ENCODE results near the gene DCD. TPM values are rescaled to one million over a fixed set of nuclear protein-coding genes. Genes with fewer than 3 reads are reported as not detected.

Gene DCD
- total RNA-seq, 2 experiments from 2014 or later: not detected

- ChIA-PET CTCF (interaction anchor here (1.1 kb wide), 1 partner anchor 34 kb away, joined by 3 read pairs; no protein-coding TSS in a partner anchor), POLR2A (no interaction called here)
- Mint-ChIP-seq H3K27me3 (ENCODE audit: low read depth) (peaks cover 31% of the 10 kb centered on the region), H3K4me3 (no peak overlapping the region), H3K36me3 (ENCODE audit: low read depth) (no peaks in the 10 kb centered on the region), H3K4me1 (ENCODE audit: low read depth) (no peaks in the 10 kb centered on the region), H3K9me3 (ENCODE audit: insufficient read depth) (no peaks in the 10 kb centered on the region), H3K27ac (no peak overlapping the region)
- no peak for ATAC-seq
- no peak for DNase-seq
Measured at GRCh38 chr12:54624315-54625279, 23.6 kb downstream of the DCD start.

- no peak overlapping the region for H3K4me3 Mint-ChIP-seq
- POLR2A ChIA-PET: no interaction called here
- H3K9me3 Mint-ChIP-seq (ENCODE audit: insufficient read depth): no peaks in the 10 kb centered on the region
- CTCF ChIA-PET: interaction anchor here (0.8 to 1.4 kb wide), 3 partner anchors 19 to 96 kb away, joined by 3 to 5 read pairs (median 4); no protein-coding TSS in a partner anchor
- no peak for ATAC-seq
- no peaks in the 10 kb centered on the region for H3K36me3 Mint-ChIP-seq (ENCODE audit: low read depth)
- no peak for DNase-seq
- no peak overlapping the region for H3K27ac Mint-ChIP-seq
- no peaks in the 10 kb centered on the region for H3K4me1 Mint-ChIP-seq (ENCODE audit: low read depth)
- peaks cover 46% of the 10 kb centered on the region for H3K27me3 Mint-ChIP-seq (ENCODE audit: low read depth)
Measured at GRCh38 chr12:54622463-54623183, 25.5 kb downstream of the DCD start.

GRCh38 chr12:54616933-54617680 lies 31.1 kb downstream of the DCD start:
- Mint-ChIP-seq H3K27ac (no peak overlapping the region), H3K9me3 (ENCODE audit: insufficient read depth) (no peaks in the 10 kb centered on the region), H3K4me3 (no peak overlapping the region), H3K36me3 (ENCODE audit: low read depth) (no peaks in the 10 kb centered on the region), H3K4me1 (ENCODE audit: low read depth) (no peaks in the 10 kb centered on the region), H3K27me3 (ENCODE audit: low read depth) (peaks cover 41% of the 10 kb centered on the region)
- no peak for ATAC-seq
- ChIA-PET POLR2A (no interaction called here), CTCF (interaction anchor here (0.9 kb wide), 1 partner anchor 37 kb away, joined by 4 read pairs; no protein-coding TSS in a partner anchor)
- DNase-seq: no peak

- H3K36me3 Mint-ChIP-seq (ENCODE audit: low read depth): no peaks in the 10 kb centered on the region
- DNase-seq (no peak), ATAC-seq (no peak)
- H3K27ac Mint-ChIP-seq: no peak overlapping the region
- peaks cover 26% of the 10 kb centered on the region for H3K27me3 Mint-ChIP-seq (ENCODE audit: low read depth)
- no peak overlapping the region for H3K4me3 Mint-ChIP-seq
- ChIA-PET POLR2A (no interaction called here), CTCF (no interaction called here)
- no peaks in the 10 kb centered on the region for H3K4me1 Mint-ChIP-seq (ENCODE audit: low read depth)
- H3K9me3 Mint-ChIP-seq (ENCODE audit: insufficient read depth): no peaks in the 10 kb centered on the region
Measured at GRCh38 chr12:54612225-54612750, 35.9 kb downstream of the DCD start.

GRCh38 chr12:54611715-54612149 lies 36.4 kb downstream of the DCD start:
- no peak for DNase-seq
- no peak for ATAC-seq
- H3K9me3 Mint-ChIP-seq (ENCODE audit: insufficient read depth): no peaks in the 10 kb centered on the region
- no peaks in the 10 kb centered on the region for H3K4me1 Mint-ChIP-seq (ENCODE audit: low read depth)
- no peaks in the 10 kb centered on the region for H3K36me3 Mint-ChIP-seq (ENCODE audit: low read depth)
- no peak overlapping the region for H3K27ac Mint-ChIP-seq
- ChIA-PET CTCF (no interaction called here), POLR2A (no interaction called here)
- H3K4me3 Mint-ChIP-seq: no peak overlapping the region
- peaks cover 24% of the 10 kb centered on the region for H3K27me3 Mint-ChIP-seq (ENCODE audit: low read depth)

- ATAC-seq (no peak), DNase-seq (no peak)
- CTCF ChIA-PET: no interaction called here
- peaks cover 15% of the 10 kb centered on the region for H3K27me3 Mint-ChIP-seq (ENCODE audit: low read depth)
- no peaks in the 10 kb centered on the region for H3K36me3 Mint-ChIP-seq (ENCODE audit: low read depth)
- no peaks in the 10 kb centered on the region for H3K4me1 Mint-ChIP-seq (ENCODE audit: low read depth)
- H3K27ac Mint-ChIP-seq: no peak overlapping the region
- H3K9me3 Mint-ChIP-seq (ENCODE audit: insufficient read depth): no peaks in the 10 kb centered on the region
- POLR2A ChIA-PET: interaction anchor here (0.6 kb wide), 1 partner anchor 10 kb away, joined by 3 read pairs; no protein-coding TSS in a partner anchor
- H3K4me3 Mint-ChIP-seq: no peak overlapping the region
Measured at GRCh38 chr12:54608769-54609168, 39.4 kb downstream of the DCD start.

GRCh38 chr12:54608156-54608555 lies 40.0 kb downstream of the DCD start:
- ChIA-PET CTCF (no interaction called here), POLR2A (interaction anchor here (0.6 kb wide), 1 partner anchor 9 kb away, joined by 3 read pairs; no protein-coding TSS in a partner anchor)
- ATAC-seq (no peak), DNase-seq (no peak)
- Mint-ChIP-seq H3K9me3 (ENCODE audit: insufficient read depth) (no peaks in the 10 kb centered on the region), H3K4me3 (no peak overlapping the region), H3K4me1 (ENCODE audit: low read depth) (peaks cover 2% of the 10 kb centered on the region), H3K36me3 (ENCODE audit: low read depth) (no peaks in the 10 kb centered on the region), H3K27me3 (ENCODE audit: low read depth) (peaks cover 15% of the 10 kb centered on the region), H3K27ac (no peak overlapping the region)

GRCh38 chr12:54606556-54606955 lies 41.6 kb downstream of the DCD start:
- H3K36me3 Mint-ChIP-seq (ENCODE audit: low read depth): no peaks in the 10 kb centered on the region
- DNase-seq (no peak), ATAC-seq (no peak)
- H3K4me1 Mint-ChIP-seq (ENCODE audit: low read depth): peaks cover 5% of the 10 kb centered on the region
- no peak overlapping the region for H3K4me3 Mint-ChIP-seq
- CTCF ChIA-PET: interaction anchor here (1.8 kb wide), 1 partner anchor 10 kb away, joined by 10 read pairs; no protein-coding TSS in a partner anchor
- POLR2A ChIA-PET: no interaction called here
- H3K27ac Mint-ChIP-seq: no peak overlapping the region
- H3K27me3 Mint-ChIP-seq (ENCODE audit: low read depth): peaks cover 15% of the 10 kb centered on the region
- no peaks in the 10 kb centered on the region for H3K9me3 Mint-ChIP-seq (ENCODE audit: insufficient read depth)

- CTCF ChIA-PET: interaction anchor here (1.1 to 1.8 kb wide), 3 partner anchors 8 to 26 kb away, joined by 3 to 10 read pairs (median 4); no protein-coding TSS in a partner anchor
- peaks cover 5% of the 10 kb centered on the region for H3K4me1 Mint-ChIP-seq (ENCODE audit: low read depth)
- H3K27ac Mint-ChIP-seq: no peak overlapping the region
- POLR2A ChIA-PET: no interaction called here
- no peaks in the 10 kb centered on the region for H3K36me3 Mint-ChIP-seq (ENCODE audit: low read depth)
- no peak overlapping the region for H3K4me3 Mint-ChIP-seq
- DNase-seq (no peak), ATAC-seq (no peak)
- peaks cover 13% of the 10 kb centered on the region for H3K27me3 Mint-ChIP-seq (ENCODE audit: low read depth)
- H3K9me3 Mint-ChIP-seq (ENCODE audit: insufficient read depth): no peaks in the 10 kb centered on the region
Measured at GRCh38 chr12:54605138-54605970, 42.8 kb downstream of the DCD start.

- no peak for ATAC-seq
- peaks cover 18% of the 10 kb centered on the region for H3K27me3 Mint-ChIP-seq (ENCODE audit: low read depth)
- ChIA-PET POLR2A (no interaction called here), CTCF (interaction anchor here (0.6 to 1.3 kb wide), 2 partner anchors 8 to 10 kb away, joined by 3 to 4 read pairs; no protein-coding TSS in a partner anchor)
- no peak for DNase-seq
- no peak overlapping the region for H3K4me3 Mint-ChIP-seq
- H3K9me3 Mint-ChIP-seq (ENCODE audit: insufficient read depth): no peaks in the 10 kb centered on the region
- peaks cover 5% of the 10 kb centered on the region for H3K4me1 Mint-ChIP-seq (ENCODE audit: low read depth)
- no peaks in the 10 kb centered on the region for H3K36me3 Mint-ChIP-seq (ENCODE audit: low read depth)
- H3K27ac Mint-ChIP-seq: no peak overlapping the region
Measured at GRCh38 chr12:54604436-54604835, 43.7 kb downstream of the DCD start.
